Endothelial cell of umbilical vein (primary cell): Measurements from ENCODE around the gene PFDN6. TPM values are rescaled to one million over a fixed set of nuclear protein-coding genes. Genes with fewer than 3 reads are reported as not detected.

Experiments
- Bru-seq: library from RNA; stranded (reverse); fragments of 400-500 nt; gene quantifications from one replicate; lab custom pipeline; 2021; lab: Mats Ljungman, UMichigan
- BruChase-seq, 2 experiments: library from RNA; stranded (reverse); fragments of 400-500 nt; gene quantifications; one replicate each; lab custom pipeline; 2021; lab: Mats Ljungman, UMichigan
- BruUV-seq: library from RNA; stranded (reverse); fragments of 400-500 nt; replicated peaks from 2 replicates; lab custom pipeline; 2021; lab: Mats Ljungman, UMichigan
- CTCF ChIA-PET: fragments of 300-600, 350-600 bp; sonication (Branson Sonifier 250); formaldehyde crosslinking; loops from one replicate; lab custom pipeline; 2021; ENCODE audit warnings: antibody characterized with exemption, inconsistent platforms; lab: Charles Lee
- POLR2A ChIA-PET: fragments of 300-600, 350-600 bp; sonication (Branson Sonifier 250); formaldehyde crosslinking; loops from one replicate; lab custom pipeline; 2021; ENCODE audit warnings: antibody characterized with exemption, inconsistent platforms; lab: Charles Lee
- DNase-seq: peaks from one replicate; pipeline ENCODE4 v3.0.0-alpha.2; 2011; ENCODE audit warnings: low read depth, low spot score
- FAIRE-seq: peaks from 2 replicates; lab custom pipeline; 2011; peaks lifted over from hg19 to GRCh38; lab: Jason Lieb, UNC
- H2AFZ ChIP-seq: 2 replicates; pipeline ENCODE4 v1.6.0; 2012; ENCODE audit warnings: low read depth, low read length, control low read depth, inconsistent platforms
- H3K27ac ChIP-seq: 2 replicates; pipeline ENCODE4 v1.5.1; 2011; ENCODE audit warnings: low read depth, mild to moderate bottlenecking, control low read depth, low read length, moderate library complexity; ENCODE audit not compliant: insufficient read depth
- H3K27me3 ChIP-seq, 2 experiments: 2 replicates each; pipeline versions ENCODE4 v1.6.0 to v1.6.1; 2011; ENCODE audit warnings: low read length in 2 of 2, mixed read lengths in 1 of 2; ENCODE audit not compliant: control insufficient read depth in 2 of 2, insufficient read depth in 2 of 2
- H3K36me3 ChIP-seq, 2 experiments: 2 replicates in 1 of 2; 3 replicates in 1 of 2; pipeline ENCODE4 v1.5.1; 2011; ENCODE audit warnings: low read length in 2 of 2, mild to moderate bottlenecking in 1 of 2, moderate library complexity in 1 of 2; ENCODE audit not compliant: control insufficient read depth in 2 of 2, insufficient read depth in 2 of 2; ENCODE audit errors: extremely low read depth in 1 of 2
- H3K4me1 ChIP-seq: 3 replicates; pipeline ENCODE4 v1.5.1; 2011; ENCODE audit warnings: mild to moderate bottlenecking, low read length; ENCODE audit not compliant: control insufficient read depth, insufficient read depth; ENCODE audit errors: extremely low read depth
- H3K4me2 ChIP-seq: 2 replicates; pipeline ENCODE4 v1.6.1; 2011; ENCODE audit warnings: low read length, control low read depth, mixed read lengths; ENCODE audit not compliant: insufficient read depth
- H3K4me3 ChIP-seq, 3 experiments: fragments of 200-600 bp in 1 of 3; sonication (generic), shearing (Covaris generic) in 1 of 3; replicated peaks in 1 of 3; 2 replicates each; pipeline ENCODE4 v1.5.1; 2011 to 2016; ENCODE audit warnings: control low read depth in 3 of 3, low read length in 3 of 3, mild to moderate bottlenecking in 2 of 3, inconsistent platforms in 1 of 3, low read depth in 1 of 3, moderate library complexity in 1 of 3; ENCODE audit not compliant: insufficient read depth in 1 of 3
- H3K79me2 ChIP-seq: 2 replicates; pipeline ENCODE4 v1.6.0; 2012; ENCODE audit warnings: low read length, inconsistent platforms; ENCODE audit not compliant: control insufficient read depth, insufficient read depth
- H3K9ac ChIP-seq: replicated peaks from 2 replicates; pipeline ENCODE3; 2011; ENCODE audit warnings: low read length, control low read depth; ENCODE audit not compliant: insufficient read depth; ENCODE audit errors: extremely low read depth
- H3K9me1 ChIP-seq: replicated peaks from 3 replicates; pipeline ENCODE4 v1.6.0; 2011; ENCODE audit warnings: mild to moderate bottlenecking, low read length; ENCODE audit not compliant: control insufficient read depth, insufficient read depth; ENCODE audit errors: extremely low read depth
- H3K9me3 ChIP-seq: replicated peaks from 2 replicates; pipeline ENCODE4 v1.5.1; 2012; ENCODE audit warnings: low read length, inconsistent platforms; ENCODE audit not compliant: control insufficient read depth, insufficient read depth
- H4K20me1 ChIP-seq: replicated peaks from 2 replicates; pipeline ENCODE3; 2011; ENCODE audit warnings: mild to moderate bottlenecking, low read length; ENCODE audit not compliant: control insufficient read depth, insufficient read depth; ENCODE audit errors: extremely low read depth
- EZH2 ChIP-seq: IDR thresholded peaks from 2 replicates; pipeline ENCODE4 v1.6.1; 2012; ENCODE audit warnings: borderline replicate concordance, low read depth, mild to moderate bottlenecking, moderate library complexity, low read length, inconsistent platforms; ENCODE audit not compliant: severe bottlenecking
- FOS ChIP-seq: IDR thresholded peaks from 2 replicates; pipeline ENCODE4 v1.6.1; 2011; ENCODE audit warnings: mild to moderate bottlenecking, low read length, moderate library complexity, borderline replicate concordance; ENCODE audit not compliant: insufficient read depth
- GATA2 ChIP-seq: IDR thresholded peaks from 2 replicates; pipeline ENCODE4 v1.7.0; 2011; ENCODE audit warnings: low read depth, mild to moderate bottlenecking, moderate library complexity, mixed read lengths, low read length; ENCODE audit not compliant: insufficient read length, insufficient read depth
- JUN ChIP-seq: IDR thresholded peaks from 2 replicates; pipeline ENCODE4 v1.6.1; 2011; ENCODE audit warnings: borderline replicate concordance, low read depth; ENCODE audit not compliant: insufficient read length, insufficient read depth
- MYC ChIP-seq: IDR thresholded peaks from one replicate; pipeline ENCODE4 v1.6.1; 2011; ENCODE audit warnings: mild to moderate bottlenecking, low read depth, low read length
- POLR2A ChIP-seq: IDR thresholded peaks from 2 replicates; pipeline ENCODE4 v1.6.1; 2012; ENCODE audit warnings: low read depth, mild to moderate bottlenecking, control low read depth, low read length
- POLR2AphosphoS5 ChIP-seq: IDR thresholded peaks from 2 replicates; pipeline ENCODE4 v1.6.1; 2012; ENCODE audit warnings: low read depth, mild to moderate bottlenecking, control low read depth, low read length, moderate library complexity; ENCODE audit not compliant: insufficient read depth
- dilution Hi-C: fragments of 300-500 bp; cut with MboI; formaldehyde crosslinking; loops from one replicate; pipeline ENCODE4 v1.15.0; 2019; ENCODE audit warnings: low sequenced_read_pairs; ENCODE audit not compliant: extremely low pct_ligation_motif_present
- intact Hi-C: fragments of 100-400 bp; cut with micrococcal nuclease; formaldehyde crosslinking; loops from one replicate; pipeline ENCODE4 v1.10.0; 2022
- long read RNA-seq: library from polyadenylated mRNA; stranded (forward); transcript quantifications from one replicate; pipeline ENCODE4 v2.0.0, GENCODE V29; 2021
- polyA minus RNA-seq, 3 experiments: library from RNA; depleted of rRNA, polyadenylated mRNA; stranded (reverse); fragments of >200 nt; gene quantifications; 1 replicate in 1 of 3; 2 replicates in 2 of 3; pipeline ENCODE4 v1.2.3, GENCODE V29; 2011
- polyA plus RNA-seq, 4 experiments: library from polyadenylated mRNA; depleted of rRNA in 3 of 4; stranded (reverse) in 3 of 4; unstranded in 1 of 4; fragments of >200 nt; gene quantifications; 2 replicates each; pipeline versions ENCODE4 v1.2.1 to v1.2.3, GENCODE V29; 2011 to 2012; ENCODE audit warnings: missing spikeins in 1 of 4
- total RNA-seq: library from RNA; stranded (reverse); gene quantifications from 2 replicates; pipeline ENCODE4 v1.2.3, GENCODE V29; 2021
- TF ChIP-seq, protein P1 (sequence below): IDR thresholded peaks from 2 replicates; pipeline ENCODE4 v1.6.1; 2011; ENCODE audit not compliant: insufficient read depth, insufficient read length
- TF ChIP-seq, protein P2 (sequence below), 2 donors: IDR thresholded peaks; 1 replicate in 1 of 2; 2 replicates in 1 of 2; pipeline ENCODE4 v1.5.1; 2011; ENCODE audit warnings: low read length in 2 of 2, mild to moderate bottlenecking in 2 of 2, moderate library complexity in 2 of 2, control low read depth in 1 of 2, inconsistent platforms in 1 of 2, low read depth in 1 of 2; ENCODE audit not compliant: insufficient read depth in 1 of 2; ENCODE audit errors: extremely low read depth in 1 of 2

PFDN6 gene
- 52.3 and 63.5 TPM in 2 replicates for total RNA-seq
- polyA plus RNA-seq, result 27.5 and 31.0 TPM in 2 replicates
- 51.3 and 61.3 TPM in 2 replicates for polyA plus RNA-seq (2011; cell fraction: cytosol; rRNA removed)
- polyA plus RNA-seq (2011; cell fraction: nucleus; rRNA removed), result 35.2 and 48.3 TPM in 2 replicates
- 85.6 and 86.7 TPM in 2 replicates for polyA plus RNA-seq (2012)
- polyA minus RNA-seq, result 20.6 and 22.2 TPM in 2 replicates
- polyA minus RNA-seq (2011; cell fraction: cytosol; rRNA and poly(A)+ RNA removed), result 13.7 TPM
- polyA minus RNA-seq (2011; cell fraction: nucleus; rRNA and poly(A)+ RNA removed), result 9.4 and 17.9 TPM in 2 replicates
- Bru-seq, nascent RNA, result percentile 61 among the genes with signal in this experiment
- BruChase-seq, experiment 1, labeled RNA remaining after a 6-hour chase, result percentile 59 among the genes with signal in this experiment
- percentile 54 among the genes with signal in this experiment for BruChase-seq, experiment 2, labeled RNA remaining after a 2-hour chase
- long read RNA-seq, partial matches to known transcripts, result 1 of 8 reads
- long read RNA-seq, other reads (novel, unspliced or antisense), result 1 of 8 reads

DNA sequence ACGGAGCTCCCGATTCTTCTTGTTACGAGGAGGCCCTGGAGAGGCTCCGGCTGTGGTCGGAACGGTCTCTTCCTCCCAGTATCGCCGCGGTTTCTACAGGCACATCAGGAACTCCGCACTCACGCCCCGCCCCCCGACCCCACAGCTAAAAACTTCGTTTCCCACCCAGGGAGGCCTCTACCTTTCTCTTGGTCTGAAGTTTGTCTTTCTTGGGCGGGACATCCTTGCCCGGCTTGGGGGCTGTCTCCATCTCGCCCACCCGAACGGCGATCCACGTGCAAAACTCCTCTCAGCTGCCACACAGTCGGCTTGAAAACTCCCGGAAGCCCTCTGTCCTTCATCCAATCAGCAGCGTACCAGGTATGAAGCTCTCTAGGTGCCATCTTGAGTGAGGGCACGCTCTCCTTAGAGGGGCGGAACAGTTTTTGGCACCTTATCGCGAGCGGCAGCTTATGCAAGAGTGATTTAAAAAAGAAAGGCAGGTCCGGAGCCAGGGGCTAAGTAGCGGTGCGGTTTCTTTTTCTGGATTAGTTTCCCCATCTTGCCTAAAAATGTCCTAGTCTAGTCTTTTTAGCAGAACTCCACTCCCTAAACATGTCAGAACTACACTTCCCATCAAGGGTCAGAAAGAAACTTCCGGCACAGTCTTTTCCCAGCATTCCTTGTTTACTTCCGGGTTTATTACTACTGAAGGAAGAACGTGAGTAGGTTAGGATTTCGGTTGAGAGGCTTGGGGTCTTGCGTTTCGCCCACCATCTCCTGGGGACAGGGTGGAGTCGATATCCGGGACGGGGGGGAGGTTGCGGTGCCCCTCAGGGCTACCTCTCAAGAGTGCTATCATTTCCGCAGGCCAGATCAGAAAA is at the start of gene PFDN6, which contains the start of gene WDR46:
Gene PFDN6 (plus strand): TSS at position 681 of the 863 bp plus-strand sequence. CDS start 256 bp downstream, outside the sequence.
Gene WDR46 (minus strand): TSS at position 319 of the 863 bp plus-strand sequence. CDS start 69 bp downstream, at position 250.
- H3K4me2 ChIP-seq, result peak within 1 kb of the TSS; percentile 79
- intact Hi-C loops, result loop anchor here (1.0 kb wide), 2 partner anchors 10 to 18 kb away; partner anchors contain the start of gene VPS52
- peak; percentile 96 for DNase-seq
- H3K9me3 ChIP-seq, result no peaks in the 10 kb centered on the region
- peak within 1 kb of the TSS; percentile 59 to 96 (median 88) for H3K4me3 ChIP-seq
- H2AFZ ChIP-seq, result peak within 1 kb of the TSS; percentile 48
- H3K9me1 ChIP-seq, result no peaks in the 10 kb centered on the region
- no peaks in the 10 kb centered on the region for H3K27me3 ChIP-seq
- dilution Hi-C loops, result no loop called here
- no peaks in the 10 kb centered on the region for H4K20me1 ChIP-seq
- peaks cover 13% of the 10 kb centered on the region for H3K4me1 ChIP-seq
- H3K9ac ChIP-seq, result peak within 1 kb of the TSS; percentile 65
- H3K79me2 ChIP-seq, result peaks cover 27% of the 10 kb centered on the region
- CTCF ChIA-PET, result interaction anchor here (1.4 to 2.1 kb wide), 6 partner anchors 9 to 29 kb away, joined by 3 to 17 read pairs (median 6); partner anchors contain the start of genes B3GALT4, RGL2 and ZBTB22
- peak within 1 kb of the TSS; percentile 16 for H3K27ac ChIP-seq
- BruUV-seq, result no TSS peak
- peak; percentile 94 for FAIRE-seq
- POLR2A ChIA-PET, result interaction anchor here (0.7 to 1.7 kb wide), 5 partner anchors 9 to 121 kb away, joined by 4 to 9 read pairs (median 5); partner anchors contain the start of genes B3GALT4, RPS18 and VPS52
- peaks cover 14 to 34% of the 10 kb centered on the region in 2 experiments for H3K36me3 ChIP-seq
- TF ChIP-seq JUN, result no peak
- TF ChIP-seq GATA2, result no peak
- TF ChIP-seq MYC, result no peak
- TF ChIP-seq POLR2AphosphoS5, result peak; percentile 51
- TF ChIP-seq, protein P1, sequence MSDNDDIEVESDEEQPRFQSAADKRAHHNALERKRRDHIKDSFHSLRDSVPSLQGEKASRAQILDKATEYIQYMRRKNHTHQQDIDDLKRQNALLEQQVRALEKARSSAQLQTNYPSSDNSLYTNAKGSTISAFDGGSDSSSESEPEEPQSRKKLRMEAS, result peak; percentile 69
- no peak for TF ChIP-seq FOS
- TF ChIP-seq EZH2, result no peak
- peak; percentile 81 for TF ChIP-seq POLR2A
- TF ChIP-seq, protein P2, sequence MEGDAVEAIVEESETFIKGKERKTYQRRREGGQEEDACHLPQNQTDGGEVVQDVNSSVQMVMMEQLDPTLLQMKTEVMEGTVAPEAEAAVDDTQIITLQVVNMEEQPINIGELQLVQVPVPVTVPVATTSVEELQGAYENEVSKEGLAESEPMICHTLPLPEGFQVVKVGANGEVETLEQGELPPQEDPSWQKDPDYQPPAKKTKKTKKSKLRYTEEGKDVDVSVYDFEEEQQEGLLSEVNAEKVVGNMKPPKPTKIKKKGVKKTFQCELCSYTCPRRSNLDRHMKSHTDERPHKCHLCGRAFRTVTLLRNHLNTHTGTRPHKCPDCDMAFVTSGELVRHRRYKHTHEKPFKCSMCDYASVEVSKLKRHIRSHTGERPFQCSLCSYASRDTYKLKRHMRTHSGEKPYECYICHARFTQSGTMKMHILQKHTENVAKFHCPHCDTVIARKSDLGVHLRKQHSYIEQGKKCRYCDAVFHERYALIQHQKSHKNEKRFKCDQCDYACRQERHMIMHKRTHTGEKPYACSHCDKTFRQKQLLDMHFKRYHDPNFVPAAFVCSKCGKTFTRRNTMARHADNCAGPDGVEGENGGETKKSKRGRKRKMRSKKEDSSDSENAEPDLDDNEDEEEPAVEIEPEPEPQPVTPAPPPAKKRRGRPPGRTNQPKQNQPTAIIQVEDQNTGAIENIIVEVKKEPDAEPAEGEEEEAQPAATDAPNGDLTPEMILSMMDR (IDR thresholded peaks at IDR 0.05; ENCODE audit: extremely low read depth in 1 of 2, insufficient read depth in 1 of 2, low read depth in 1 of 2, low read length in 2 of 2), result no peak
